B cell (primary cell): ENCODE measurements around the gene GKN1.

Source experiments
- CTCF ChIP-seq: fragments of 200-600 bp; IDR thresholded peaks from one replicate; pipeline ENCODE4 v1.8.0; 2022; ENCODE audit warnings: antibody characterized with exemption, mild to moderate bottlenecking
- EZH2 ChIP-seq: IDR thresholded peaks from 2 replicates; pipeline ENCODE4 v1.6.1; 2012; ENCODE audit warnings: borderline replicate concordance, low read depth, mild to moderate bottlenecking, moderate library complexity, low read length; ENCODE audit not compliant: insufficient read depth, poor library complexity, severe bottlenecking

DNA sequence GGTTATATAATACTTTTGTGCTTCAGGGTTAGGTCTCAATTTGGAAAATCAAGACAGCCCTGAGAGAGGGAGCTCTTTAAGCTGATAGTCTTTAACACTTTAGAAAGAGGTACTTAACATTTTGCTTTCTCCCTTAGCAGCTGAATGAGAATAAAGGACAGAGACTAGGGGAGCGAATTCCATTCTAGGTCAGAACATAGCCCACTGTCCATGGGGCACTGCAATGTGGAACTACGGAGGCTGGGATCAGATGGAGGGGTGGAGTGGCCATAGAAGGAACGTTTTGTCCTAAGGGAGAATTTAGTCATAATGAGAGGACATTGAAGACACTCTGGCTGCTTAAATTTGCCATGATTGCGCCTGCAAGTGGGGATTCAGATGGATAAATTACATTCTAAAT, 22.5 kb upstream of the GKN1 start:
- TF ChIP-seq EZH2 (no peak), CTCF (no peak)
